DND-41 (cell line): ENCODE results near the gene ZNF582.

Source experiments
- ATAC-seq: fragments of 200-7000 bp; cut with Tn5 transposase; 3 replicates; pipeline ENCODE4 v1.9.1; 2021; ENCODE audit warnings: low read depth; ENCODE audit not compliant: insufficient read depth
- DNase-seq: peaks from one replicate; pipeline ENCODE4 v3.0.0-alpha.2; 2020
- H2AFZ ChIP-seq: 2 replicates; pipeline ENCODE4 v1.6.0; 2012; ENCODE audit warnings: low read depth, low read length
- H3K27ac ChIP-seq: 2 replicates; pipeline ENCODE4 v1.5.1; 2012; ENCODE audit warnings: low read length, inconsistent platforms
- H3K27me3 ChIP-seq: fragments of 200-600 bp; sonication (generic); 2 replicates; pipeline ENCODE4 v1.6.0; 2012; ENCODE audit warnings: low read length, mild to moderate bottlenecking, inconsistent platforms; ENCODE audit not compliant: insufficient read depth, poor library complexity
- H3K36me3 ChIP-seq: 2 replicates; pipeline ENCODE4 v1.5.1; 2012; ENCODE audit warnings: low read length, inconsistent platforms; ENCODE audit not compliant: insufficient read depth
- H3K4me1 ChIP-seq: 2 replicates; pipeline ENCODE4 v1.5.1; 2012; ENCODE audit warnings: mild to moderate bottlenecking, low read length; ENCODE audit not compliant: insufficient read depth
- H3K4me2 ChIP-seq: 2 replicates; pipeline ENCODE4 v1.6.0; 2012; ENCODE audit warnings: mild to moderate bottlenecking, moderate library complexity, low read length, inconsistent platforms; ENCODE audit not compliant: insufficient read depth
- H3K4me3 ChIP-seq, 2 experiments: fragments of 200-600 bp in 1 of 2; shearing (Covaris generic) in 1 of 2; 2 replicates each; pipeline ENCODE4 v1.5.1; 2012 to 2016; ENCODE audit warnings: inconsistent platforms in 2 of 2, low read length in 2 of 2, mild to moderate bottlenecking in 2 of 2, low read depth in 1 of 2, moderate library complexity in 1 of 2
- H3K79me2 ChIP-seq: 2 replicates; pipeline ENCODE4 v1.6.0; 2012; ENCODE audit warnings: low read length, inconsistent platforms; ENCODE audit not compliant: insufficient read depth
- H3K9ac ChIP-seq: 2 replicates; pipeline ENCODE4 v1.6.0; 2012; ENCODE audit warnings: low read depth, mild to moderate bottlenecking, inconsistent platforms, low read length, moderate library complexity
- H3K9me3 ChIP-seq: 2 replicates; pipeline ENCODE4 v1.5.1; 2012; ENCODE audit warnings: low read length, moderate library complexity, mild to moderate bottlenecking, inconsistent platforms; ENCODE audit not compliant: insufficient read depth, severe bottlenecking
- H4K20me1 ChIP-seq: 2 replicates; pipeline ENCODE4 v1.6.0; 2012; ENCODE audit warnings: low read length; ENCODE audit not compliant: insufficient read depth
- EZH2 ChIP-seq: IDR thresholded peaks from 3 replicates; pipeline ENCODE4 v1.6.1; 2012; ENCODE audit warnings: borderline replicate concordance, low read depth, mild to moderate bottlenecking, moderate library complexity, low read length, inconsistent platforms; ENCODE audit not compliant: severe bottlenecking
- TF ChIP-seq, protein P1 (sequence below): IDR thresholded peaks from 2 replicates; pipeline ENCODE4 v1.5.1; 2012; ENCODE audit warnings: borderline replicate concordance, low read length, moderate library complexity, mild to moderate bottlenecking; ENCODE audit not compliant: poor library complexity, severe bottlenecking; ENCODE audit errors: extremely low read depth

The ZNF582 gene

DNA sequence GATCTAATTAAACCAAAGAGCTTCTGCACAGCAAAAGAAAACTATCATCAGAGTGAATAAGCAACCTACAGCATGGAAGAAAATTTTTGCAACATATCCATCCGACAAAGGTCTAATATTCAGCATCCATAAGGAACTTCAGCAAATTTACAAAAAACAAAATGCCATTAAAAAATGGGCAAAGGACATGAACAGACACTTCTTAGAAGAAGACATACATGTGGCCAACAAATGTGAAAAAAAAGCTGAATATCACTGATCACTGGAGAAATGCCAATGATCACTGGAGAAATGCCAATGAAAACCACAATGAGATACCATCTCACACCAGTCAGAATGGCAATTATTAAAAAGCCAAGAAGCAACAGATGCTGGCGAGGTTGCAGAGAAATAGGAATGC is 32.5 kb downstream of the ZNF582 start:
- Histone ChIP-seq H3K27me3 (no peaks in the 10 kb centered on the region), H3K36me3 (no peaks in the 10 kb centered on the region), H3K27ac (no peak overlapping the region), H3K4me3 (no peak overlapping the region), H3K4me1 (no peaks in the 10 kb centered on the region), H3K4me2 (no peak overlapping the region), H3K9me3 (peaks cover 4% of the 10 kb centered on the region), H3K9ac (no peak overlapping the region), H4K20me1 (no peaks in the 10 kb centered on the region), H3K79me2 (no peaks in the 10 kb centered on the region), H2AFZ (no peak overlapping the region)
- DNase-seq (no peak), ATAC-seq (no peak)
- TF ChIP-seq, protein P1, sequence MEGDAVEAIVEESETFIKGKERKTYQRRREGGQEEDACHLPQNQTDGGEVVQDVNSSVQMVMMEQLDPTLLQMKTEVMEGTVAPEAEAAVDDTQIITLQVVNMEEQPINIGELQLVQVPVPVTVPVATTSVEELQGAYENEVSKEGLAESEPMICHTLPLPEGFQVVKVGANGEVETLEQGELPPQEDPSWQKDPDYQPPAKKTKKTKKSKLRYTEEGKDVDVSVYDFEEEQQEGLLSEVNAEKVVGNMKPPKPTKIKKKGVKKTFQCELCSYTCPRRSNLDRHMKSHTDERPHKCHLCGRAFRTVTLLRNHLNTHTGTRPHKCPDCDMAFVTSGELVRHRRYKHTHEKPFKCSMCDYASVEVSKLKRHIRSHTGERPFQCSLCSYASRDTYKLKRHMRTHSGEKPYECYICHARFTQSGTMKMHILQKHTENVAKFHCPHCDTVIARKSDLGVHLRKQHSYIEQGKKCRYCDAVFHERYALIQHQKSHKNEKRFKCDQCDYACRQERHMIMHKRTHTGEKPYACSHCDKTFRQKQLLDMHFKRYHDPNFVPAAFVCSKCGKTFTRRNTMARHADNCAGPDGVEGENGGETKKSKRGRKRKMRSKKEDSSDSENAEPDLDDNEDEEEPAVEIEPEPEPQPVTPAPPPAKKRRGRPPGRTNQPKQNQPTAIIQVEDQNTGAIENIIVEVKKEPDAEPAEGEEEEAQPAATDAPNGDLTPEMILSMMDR, result no peak
- no peak for TF ChIP-seq EZH2

GRCh38 chr19:56356944-56357343 is 36.4 kb downstream of the ZNF582 start:
- no peak overlapping the region for H3K27ac ChIP-seq
- no peak for DNase-seq
- no peak for ATAC-seq
- H3K27me3 ChIP-seq, result no peaks in the 10 kb centered on the region
- peaks cover 4% of the 10 kb centered on the region for H3K9me3 ChIP-seq
- no peaks in the 10 kb centered on the region for H3K79me2 ChIP-seq
- no peak overlapping the region for H3K9ac ChIP-seq
- no peak overlapping the region for H3K4me3 ChIP-seq
- H4K20me1 ChIP-seq, result no peaks in the 10 kb centered on the region
- TF ChIP-seq EZH2, result no peak
- TF ChIP-seq, protein P1, result no peak
- no peaks in the 10 kb centered on the region for H3K4me1 ChIP-seq
- H3K4me2 ChIP-seq, result no peak overlapping the region
- no peak overlapping the region for H2AFZ ChIP-seq
- H3K36me3 ChIP-seq, result no peaks in the 10 kb centered on the region

- no peak for TF ChIP-seq EZH2
- TF ChIP-seq, protein P1, result no peak
- Histone ChIP-seq H4K20me1 (no peaks in the 10 kb centered on the region), H3K4me2 (no peak overlapping the region), H3K9me3 (no peaks in the 10 kb centered on the region), H3K36me3 (no peaks in the 10 kb centered on the region), H2AFZ (no peak overlapping the region), H3K9ac (no peak overlapping the region), H3K27ac (no peak overlapping the region), H3K4me3 (no peak overlapping the region), H3K27me3 (no peaks in the 10 kb centered on the region), H3K79me2 (no peaks in the 10 kb centered on the region), H3K4me1 (no peaks in the 10 kb centered on the region)
- DNase-seq, result no peak
- no peak for ATAC-seq
Observed at GRCh38 chr19:56355517-56355916, 37.8 kb downstream of the ZNF582 start.

- DNase-seq, result no peak
- Histone ChIP-seq H3K27me3 (no peaks in the 10 kb centered on the region), H3K9ac (no peak overlapping the region), H3K4me1 (no peaks in the 10 kb centered on the region), H3K27ac (no peak overlapping the region), H3K79me2 (no peaks in the 10 kb centered on the region), H3K9me3 (no peaks in the 10 kb centered on the region), H3K4me3 (no peak overlapping the region), H3K36me3 (no peaks in the 10 kb centered on the region), H2AFZ (no peak overlapping the region), H3K4me2 (no peak overlapping the region), H4K20me1 (no peaks in the 10 kb centered on the region)
- TF ChIP-seq, protein P1, result no peak
- TF ChIP-seq EZH2, result no peak
- ATAC-seq, result no peak
Observed at GRCh38 chr19:56351208-56351607, 42.1 kb downstream of the ZNF582 start.
